ENCODE data around the gene MRPL53.

DNA sequence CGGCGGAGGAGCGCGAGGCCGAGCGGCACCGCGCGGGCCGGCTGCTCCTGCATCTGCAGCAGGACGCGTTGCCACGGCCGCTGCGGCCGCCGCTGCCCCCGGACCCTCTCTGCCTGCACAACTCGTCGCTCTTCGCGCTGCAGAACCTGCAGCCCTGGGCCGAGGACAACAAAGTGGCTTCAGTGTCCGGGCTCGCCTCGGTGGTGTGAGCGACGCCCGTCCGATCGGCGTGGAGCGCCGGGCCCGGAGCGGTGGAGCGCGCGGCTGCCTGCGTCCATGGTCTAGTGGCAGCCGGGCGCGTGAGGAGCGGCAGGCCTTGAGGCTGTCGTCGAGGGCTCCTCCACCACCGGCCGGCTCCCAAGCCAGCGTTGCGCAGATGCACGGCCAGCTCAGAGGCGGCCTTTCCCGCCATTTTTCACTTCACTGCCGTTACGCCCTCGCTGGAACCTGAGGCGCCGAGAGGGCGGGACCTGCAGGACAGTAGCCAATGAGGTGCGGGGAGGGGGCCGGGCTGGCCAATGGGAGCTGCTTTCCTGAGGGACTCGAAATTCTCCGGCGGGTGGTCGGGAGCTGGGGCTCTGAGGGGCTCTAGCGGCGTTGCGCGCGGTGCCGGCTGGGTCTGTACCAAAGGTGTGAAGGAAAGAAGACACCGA lies 43.6 kb upstream of the MRPL53 start:
- TF ChIP-seq, protein P1, sequence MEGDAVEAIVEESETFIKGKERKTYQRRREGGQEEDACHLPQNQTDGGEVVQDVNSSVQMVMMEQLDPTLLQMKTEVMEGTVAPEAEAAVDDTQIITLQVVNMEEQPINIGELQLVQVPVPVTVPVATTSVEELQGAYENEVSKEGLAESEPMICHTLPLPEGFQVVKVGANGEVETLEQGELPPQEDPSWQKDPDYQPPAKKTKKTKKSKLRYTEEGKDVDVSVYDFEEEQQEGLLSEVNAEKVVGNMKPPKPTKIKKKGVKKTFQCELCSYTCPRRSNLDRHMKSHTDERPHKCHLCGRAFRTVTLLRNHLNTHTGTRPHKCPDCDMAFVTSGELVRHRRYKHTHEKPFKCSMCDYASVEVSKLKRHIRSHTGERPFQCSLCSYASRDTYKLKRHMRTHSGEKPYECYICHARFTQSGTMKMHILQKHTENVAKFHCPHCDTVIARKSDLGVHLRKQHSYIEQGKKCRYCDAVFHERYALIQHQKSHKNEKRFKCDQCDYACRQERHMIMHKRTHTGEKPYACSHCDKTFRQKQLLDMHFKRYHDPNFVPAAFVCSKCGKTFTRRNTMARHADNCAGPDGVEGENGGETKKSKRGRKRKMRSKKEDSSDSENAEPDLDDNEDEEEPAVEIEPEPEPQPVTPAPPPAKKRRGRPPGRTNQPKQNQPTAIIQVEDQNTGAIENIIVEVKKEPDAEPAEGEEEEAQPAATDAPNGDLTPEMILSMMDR (IDR thresholded peaks at IDR 0.05; ENCODE audit: low read depth, low read length, missing input control): no peak
- TF ChIP-seq HNF4G (IDR thresholded peaks at IDR 0.05): no peak
- TF ChIP-seq, protein P2, sequence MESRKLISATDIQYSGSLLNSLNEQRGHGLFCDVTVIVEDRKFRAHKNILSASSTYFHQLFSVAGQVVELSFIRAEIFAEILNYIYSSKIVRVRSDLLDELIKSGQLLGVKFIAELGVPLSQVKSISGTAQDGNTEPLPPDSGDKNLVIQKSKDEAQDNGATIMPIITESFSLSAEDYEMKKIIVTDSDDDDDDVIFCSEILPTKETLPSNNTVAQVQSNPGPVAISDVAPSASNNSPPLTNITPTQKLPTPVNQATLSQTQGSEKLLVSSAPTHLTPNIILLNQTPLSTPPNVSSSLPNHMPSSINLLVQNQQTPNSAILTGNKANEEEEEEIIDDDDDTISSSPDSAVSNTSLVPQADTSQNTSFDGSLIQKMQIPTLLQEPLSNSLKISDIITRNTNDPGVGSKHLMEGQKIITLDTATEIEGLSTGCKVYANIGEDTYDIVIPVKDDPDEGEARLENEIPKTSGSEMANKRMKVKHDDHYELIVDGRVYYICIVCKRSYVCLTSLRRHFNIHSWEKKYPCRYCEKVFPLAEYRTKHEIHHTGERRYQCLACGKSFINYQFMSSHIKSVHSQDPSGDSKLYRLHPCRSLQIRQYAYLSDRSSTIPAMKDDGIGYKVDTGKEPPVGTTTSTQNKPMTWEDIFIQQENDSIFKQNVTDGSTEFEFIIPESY (IDR thresholded peaks at IDR 0.05): no peak
- TF ChIP-seq, protein P3, sequence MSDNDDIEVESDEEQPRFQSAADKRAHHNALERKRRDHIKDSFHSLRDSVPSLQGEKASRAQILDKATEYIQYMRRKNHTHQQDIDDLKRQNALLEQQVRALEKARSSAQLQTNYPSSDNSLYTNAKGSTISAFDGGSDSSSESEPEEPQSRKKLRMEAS (IDR thresholded peaks at IDR 0.05): no peak
- TF ChIP-seq, protein P4, sequence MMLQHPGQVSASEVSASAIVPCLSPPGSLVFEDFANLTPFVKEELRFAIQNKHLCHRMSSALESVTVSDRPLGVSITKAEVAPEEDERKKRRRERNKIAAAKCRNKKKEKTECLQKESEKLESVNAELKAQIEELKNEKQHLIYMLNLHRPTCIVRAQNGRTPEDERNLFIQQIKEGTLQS (IDR thresholded peaks at IDR 0.05): no peak
- no peak for TF ChIP-seq YY1 (IDR thresholded peaks at IDR 0.05)
- TF ChIP-seq JUND (IDR thresholded peaks at IDR 0.05): no peak
- TF ChIP-seq TAF1 (conservative IDR thresholded peaks at IDR 0.05): no peak
- TF ChIP-seq RAD21 (IDR thresholded peaks at IDR 0.05): no peak
